SK-N-SH treated with all-trans-retinoic acid at 6 μM for 48 hours (cell line): ENCODE data around the gene AMBP.

ENCODE experiments used
- ATAC-seq: fragments of 200-7000 bp; cut with Tn5 transposase; 3 replicates; pipeline ENCODE4 v1.9.1; 2020; ENCODE audit warnings: mild to moderate bottlenecking, moderate library complexity
- ARNTL ChIP-seq: fragments of 450-650 bp; formaldehyde crosslinking; IDR thresholded peaks from 2 replicates; pipeline ENCODE4 v1.5.0; 2020; ENCODE audit warnings: low read depth, mild to moderate bottlenecking, moderate library complexity, borderline replicate concordance
- BACH2 ChIP-seq: fragments of 250-450 bp; sonication (Bioruptor Pico); IDR thresholded peaks from 2 replicates; pipeline ENCODE4 v1.9.0; 2021; ENCODE audit warnings: mild to moderate bottlenecking, borderline replicate concordance
- CREB5 ChIP-seq: fragments of 250-450 bp; sonication (Bioruptor Pico); IDR thresholded peaks from 2 replicates; pipeline ENCODE4 v1.5.1; 2020; ENCODE audit warnings: low read depth, mild to moderate bottlenecking, moderate library complexity
- CSDC2 ChIP-seq: fragments of 250-450 bp; sonication (Bioruptor Pico); IDR thresholded peaks from 2 replicates; pipeline ENCODE4 v1.5.0; 2020; ENCODE audit warnings: mild to moderate bottlenecking, moderate library complexity
- CSRNP3 ChIP-seq: fragments of 250-450 bp; sonication (Bioruptor Pico); IDR thresholded peaks from 2 replicates; pipeline ENCODE4 v1.5.1; 2021; ENCODE audit warnings: mild to moderate bottlenecking, moderate library complexity
- ESRRG ChIP-seq: fragments of 250-450 bp; sonication (Bioruptor Pico); IDR thresholded peaks from 2 replicates; pipeline ENCODE4 v1.6.1; 2021; ENCODE audit warnings: mild to moderate bottlenecking
- GLIS3 ChIP-seq: fragments of 250-450 bp; sonication (Bioruptor Pico); IDR thresholded peaks from 2 replicates; pipeline ENCODE4 v1.5.0; 2020; ENCODE audit warnings: mild to moderate bottlenecking, moderate library complexity
- ISL1 ChIP-seq: fragments of 250-450 bp; sonication (Bioruptor Pico); IDR thresholded peaks from 2 replicates; pipeline ENCODE4 v2.1.2; 2022; ENCODE audit warnings: mild to moderate bottlenecking, moderate library complexity
- PATZ1 ChIP-seq: fragments of 250-450 bp; sonication (Bioruptor Pico); IDR thresholded peaks from 2 replicates; pipeline ENCODE4 v1.8.0; 2020; ENCODE audit warnings: mild to moderate bottlenecking, moderate library complexity, borderline replicate concordance
- POU6F1 ChIP-seq: fragments of 250-450 bp; sonication (Bioruptor Pico); IDR thresholded peaks from 2 replicates; pipeline ENCODE4 v1.8.0; 2021; ENCODE audit warnings: low read depth, mild to moderate bottlenecking, moderate library complexity, borderline replicate concordance
- PPARA ChIP-seq: fragments of 250-450 bp; sonication (Bioruptor Pico); IDR thresholded peaks from 2 replicates; pipeline ENCODE4 v1.5.0; 2020; ENCODE audit warnings: mild to moderate bottlenecking, borderline replicate concordance
- TCF4 ChIP-seq: fragments of 250-450 bp; sonication (Bioruptor Pico); IDR thresholded peaks from 2 replicates; pipeline ENCODE4 v1.8.0; 2021; ENCODE audit warnings: mild to moderate bottlenecking, moderate library complexity, borderline replicate concordance
- TOX ChIP-seq: fragments of 250-450 bp; sonication (Bioruptor Pico); IDR thresholded peaks from 2 replicates; pipeline ENCODE4 v1.8.0; 2021; ENCODE audit warnings: mild to moderate bottlenecking, moderate library complexity, borderline replicate concordance
- TSHZ2 ChIP-seq: fragments of 250-450 bp; sonication (Bioruptor Pico); IDR thresholded peaks from 2 replicates; pipeline ENCODE4 v1.5.0; 2020; ENCODE audit warnings: mild to moderate bottlenecking, moderate library complexity
- ZC3H10 ChIP-seq: fragments of 250-450 bp; sonication (Bioruptor Pico); IDR thresholded peaks from 2 replicates; pipeline ENCODE4 v1.5.1; 2021; ENCODE audit warnings: mild to moderate bottlenecking, moderate library complexity
- ZNF565 ChIP-seq: fragments of 450-650 bp; formaldehyde crosslinking; conservative IDR thresholded peaks from 2 replicates; pipeline ENCODE4 v1.5.0; 2020; ENCODE audit warnings: low read depth, mild to moderate bottlenecking, moderate library complexity
- ZNF70 ChIP-seq: fragments of 450-650 bp; formaldehyde crosslinking; IDR thresholded peaks from 2 replicates; pipeline ENCODE4 v1.5.0; 2020; ENCODE audit warnings: mild to moderate bottlenecking, moderate library complexity
- ZNF8 ChIP-seq: fragments of 450-650 bp; formaldehyde crosslinking; IDR thresholded peaks from 2 replicates; pipeline ENCODE4 v1.5.0; 2020; ENCODE audit warnings: mild to moderate bottlenecking, moderate library complexity

Gene AMBP

GRCh38 chr9:114105236-114105635 is 27.1 kb upstream of the AMBP start (continued):
- TF ChIP-seq CSRNP3 (CRISPR knock-in tag) (no peak), PPARA (no peak), ZC3H10 (CRISPR knock-in tag) (no peak), CREB5 (CRISPR knock-in tag) (no peak), PATZ1 (CRISPR knock-in tag) (no peak)

- TF ChIP-seq TOX (CRISPR knock-in tag): no peak
- no peak for TF ChIP-seq PATZ1 (CRISPR knock-in tag)
- no peak for TF ChIP-seq BACH2 (CRISPR knock-in tag)
- TF ChIP-seq ESRRG: no peak
- no peak for TF ChIP-seq ZNF70 (CRISPR knock-in tag)
- no peak for TF ChIP-seq ZNF565 (CRISPR knock-in tag)
- no peak for TF ChIP-seq ZNF8 (CRISPR knock-in tag)
- no peak for TF ChIP-seq TCF4
- no peak for TF ChIP-seq ARNTL (CRISPR knock-in tag)
- no peak for TF ChIP-seq TSHZ2 (CRISPR knock-in tag)
- no peak for TF ChIP-seq ISL1
- TF ChIP-seq GLIS3 (CRISPR knock-in tag): no peak
- no peak for TF ChIP-seq CREB5 (CRISPR knock-in tag)
- no peak for TF ChIP-seq CSRNP3 (CRISPR knock-in tag)
- TF ChIP-seq CSDC2 (CRISPR knock-in tag): no peak
- ATAC-seq: no peak
Measured at GRCh38 chr9:114102484-114102883, 24.4 kb upstream of the AMBP start.

GRCh38 chr9:114100536-114100935 is 22.4 kb upstream of the AMBP start:
- no peak for ATAC-seq
- no peak for TF ChIP-seq CREB5 (CRISPR knock-in tag)
- no peak for TF ChIP-seq ZNF8 (CRISPR knock-in tag)
- TF ChIP-seq PPARA: no peak
- no peak for TF ChIP-seq GLIS3 (CRISPR knock-in tag)
- TF ChIP-seq POU6F1 (CRISPR knock-in tag): no peak
- no peak for TF ChIP-seq TSHZ2 (CRISPR knock-in tag)
- TF ChIP-seq TCF4: no peak
